H1 (cell line): ENCODE data around the gene MYO1F. TPM values are rescaled to one million over a fixed set of nuclear protein-coding genes. Genes with fewer than 3 reads are reported as not detected.

Source experiments
- CTCF ChIA-PET: fragments of 300-600 bp; sonication (Branson Sonifier 250); formaldehyde crosslinking; loops from one replicate; lab custom pipeline; 2021; ENCODE audit not compliant: partially characterized antibody; lab: Charles Lee
- POLR2A ChIA-PET: fragments of 300-600 bp; sonication (Branson Sonifier 250); formaldehyde crosslinking; loops from one replicate; lab custom pipeline; 2021; ENCODE audit warnings: inconsistent platforms; ENCODE audit not compliant: partially characterized antibody; lab: Charles Lee
- DNase-seq, 2 experiments: peaks; one replicate each; pipeline versions ENCODE4 v3.0.0 to v3.0.0-alpha.2; 2010 to 2022; ENCODE audit warnings: low spot score in 2 of 2, low read depth in 1 of 2, mixed read lengths in 1 of 2
- FAIRE-seq: peaks from 2 replicates; lab custom pipeline; 2011; peaks lifted over from hg19 to GRCh38; lab: Jason Lieb, UNC
- H2AFZ ChIP-seq: 2 replicates; pipeline ENCODE4 v1.8.1; 2012; ENCODE audit warnings: low read length, inconsistent platforms
- H2AK5ac ChIP-seq: 2 replicates; pipeline ENCODE4 v1.6.1; 2013; ENCODE audit warnings: low read depth, low read length
- H2BK120ac ChIP-seq: replicated peaks from 2 replicates; pipeline ENCODE3; 2013; ENCODE audit warnings: low read depth, low read length, inconsistent platforms
- H2BK12ac ChIP-seq: 2 replicates; pipeline ENCODE4 v1.6.1; 2013; ENCODE audit warnings: low read depth, low read length
- H2BK15ac ChIP-seq: 2 replicates; pipeline ENCODE4 v1.6.1; 2013; ENCODE audit warnings: low read length
- H2BK20ac ChIP-seq: 2 replicates; pipeline ENCODE4 v1.6.1; 2013; ENCODE audit warnings: low read length
- H2BK5ac ChIP-seq: 2 replicates; pipeline ENCODE4 v1.6.1; 2013; ENCODE audit warnings: low read depth, low read length
- H3K14ac ChIP-seq: 2 replicates; pipeline ENCODE4 v1.6.1; 2013; ENCODE audit warnings: inconsistent platforms; ENCODE audit not compliant: insufficient read length
- H3K18ac ChIP-seq: 2 replicates; pipeline ENCODE4 v1.6.1; 2013; ENCODE audit warnings: low read length; ENCODE audit errors: extremely low read depth
- H3K23ac ChIP-seq: 2 replicates; pipeline ENCODE4 v1.6.1; 2013; ENCODE audit warnings: inconsistent platforms; ENCODE audit not compliant: insufficient read length
- H3K23me2 ChIP-seq: 2 replicates; pipeline ENCODE4 v1.6.1; 2013; ENCODE audit warnings: low read depth, low read length
- H3K27ac ChIP-seq: 2 replicates; pipeline ENCODE4 v1.6.1; 2011; ENCODE audit warnings: low read depth, low read length, inconsistent platforms
- H3K27me3 ChIP-seq, 4 experiments: replicated peaks in 1 of 4; 1 replicate in 1 of 4; 2 replicates in 3 of 4; pipeline versions ENCODE4 v1.6.1 to v1.8.1; 2011 to 2013; ENCODE audit warnings: low read length in 3 of 4, mild to moderate bottlenecking in 3 of 4, inconsistent platforms in 2 of 4, mixed read lengths in 2 of 4, moderate library complexity in 1 of 4; ENCODE audit not compliant: control insufficient read depth in 3 of 4, insufficient read depth in 3 of 4; ENCODE audit errors: extremely low read depth in 1 of 4
- H3K36me3 ChIP-seq, 4 experiments: 2 replicates each; pipeline versions ENCODE4 v1.6.1 to v1.8.1; 2011 to 2013; ENCODE audit warnings: mild to moderate bottlenecking in 4 of 4, low read length in 3 of 4, moderate library complexity in 2 of 4, control low read depth in 1 of 4, inconsistent platforms in 1 of 4; ENCODE audit not compliant: insufficient read depth in 4 of 4, control insufficient read depth in 2 of 4
- H3K4ac ChIP-seq: replicated peaks from 2 replicates; pipeline ENCODE3; 2013; ENCODE audit warnings: low read length, low read depth, mixed read lengths, inconsistent platforms; ENCODE audit not compliant: insufficient read length
- H3K4me1 ChIP-seq, 4 experiments: replicated peaks in 1 of 4; 1 replicate in 1 of 4; 2 replicates in 3 of 4; pipeline versions ENCODE4 v1.6.1 to v1.8.1; 2011 to 2013; ENCODE audit warnings: low read length in 3 of 4, inconsistent platforms in 2 of 4, mixed read lengths in 1 of 4; ENCODE audit not compliant: insufficient read depth in 4 of 4, control insufficient read depth in 3 of 4
- H3K4me2 ChIP-seq, 2 experiments: 2 replicates each; pipeline versions ENCODE4 v1.6.1 to v1.8.1; 2011 to 2013; ENCODE audit warnings: low read depth in 2 of 2, low read length in 2 of 2, control low read depth in 1 of 2, inconsistent platforms in 1 of 2, mild to moderate bottlenecking in 1 of 2; ENCODE audit not compliant: insufficient read depth in 1 of 2
- H3K4me3 ChIP-seq, 4 experiments: fragments of 200-600, 300-600 bp in 1 of 4; sonication (generic), shearing (Covaris generic), sonication (Bioruptor Twin) in 1 of 4; 2 replicates each; pipeline versions ENCODE4 v1.5.1 to v1.8.1; 2011 to 2016; ENCODE audit warnings: low read length in 4 of 4, low read depth in 3 of 4, control low read depth in 2 of 4, inconsistent platforms in 2 of 4, mild to moderate bottlenecking in 2 of 4, mixed read lengths in 1 of 4, moderate library complexity in 1 of 4; ENCODE audit not compliant: insufficient read depth in 2 of 4; ENCODE audit errors: extremely low read depth in 1 of 4
- H3K56ac ChIP-seq: replicated peaks from 2 replicates; pipeline ENCODE3; 2013; ENCODE audit warnings: low read depth, mild to moderate bottlenecking, mixed read lengths, low read length, inconsistent platforms; ENCODE audit not compliant: insufficient read length
- H3K79me1 ChIP-seq: 2 replicates; pipeline ENCODE4 v1.6.1; 2013; ENCODE audit warnings: low read depth, low read length, control low read depth
- H3K79me2 ChIP-seq, 2 experiments: 2 replicates each; pipeline versions ENCODE4 v1.6.1 to v1.8.1; 2012 to 2013; ENCODE audit warnings: low read length in 2 of 2, mild to moderate bottlenecking in 2 of 2, inconsistent platforms in 1 of 2; ENCODE audit not compliant: insufficient read depth in 2 of 2, control insufficient read depth in 1 of 2
- H3K9ac ChIP-seq, 4 experiments: replicated peaks in 1 of 4; 1 replicate in 1 of 4; 2 replicates in 3 of 4; pipeline versions ENCODE4 v1.6.1 to v1.8.1; 2011 to 2013; ENCODE audit warnings: low read depth in 3 of 4, low read length in 3 of 4, control low read depth in 2 of 4, mild to moderate bottlenecking in 2 of 4, moderate library complexity in 2 of 4, inconsistent platforms in 1 of 4; ENCODE audit errors: extremely low read depth in 1 of 4
- H3K9me3 ChIP-seq, 2 experiments: 2 replicates each; pipeline versions ENCODE4 v1.6.1 to v1.8.1; 2012 to 2013; ENCODE audit warnings: mild to moderate bottlenecking in 2 of 2, moderate library complexity in 2 of 2, control low read depth in 1 of 2, inconsistent platforms in 1 of 2, low read depth in 1 of 2, low read length in 1 of 2, mixed read lengths in 1 of 2; ENCODE audit not compliant: insufficient read depth in 2 of 2
- H4K20me1 ChIP-seq, 2 experiments: replicated peaks in 1 of 2; 2 replicates each; pipeline versions ENCODE3 to v1.8.1; 2011 to 2013; ENCODE audit warnings: inconsistent platforms in 2 of 2, low read length in 2 of 2, mild to moderate bottlenecking in 1 of 2; ENCODE audit not compliant: insufficient read depth in 2 of 2, control insufficient read depth in 1 of 2
- H4K5ac ChIP-seq: 2 replicates; pipeline ENCODE4 v1.6.1; 2013; ENCODE audit warnings: low read length, low read depth, mixed read lengths, inconsistent platforms; ENCODE audit not compliant: insufficient read length
- H4K8ac ChIP-seq: 2 replicates; pipeline ENCODE4 v1.8.0; 2013; ENCODE audit warnings: mild to moderate bottlenecking, moderate library complexity, low read length, inconsistent platforms; ENCODE audit not compliant: insufficient read depth; ENCODE audit errors: extremely low read depth
- H4K91ac ChIP-seq: replicated peaks from 2 replicates; pipeline ENCODE3; 2013; ENCODE audit warnings: low read length, mixed read lengths, inconsistent platforms; ENCODE audit not compliant: insufficient read length
- CBX8 ChIP-seq: fragments of 300-800, 300-1000 bp; sonication (generic); IDR thresholded peaks from 2 replicates; pipeline ENCODE4 v1.7.1; 2016; ENCODE audit warnings: low read depth, low read length, borderline replicate concordance
- HDAC6 ChIP-seq: IDR thresholded peaks from one replicate; pipeline ENCODE4 v1.7.1; 2012; ENCODE audit warnings: low read depth, mild to moderate bottlenecking, inconsistent platforms, low read length, moderate library complexity
- WGBS, 2 experiments: shearing (Covaris generic) in 1 of 2; methylation state at CpG; one replicate each; pipeline versions ENCODE4 v1.1.6 to v1.1.7; 2013 to 2015; ENCODE audit warnings: low lambda C conversion rate in 2 of 2, mixed read lengths in 2 of 2, inconsistent platforms in 1 of 2, low coverage in 1 of 2, missing lambda C conversion rate in 1 of 2; ENCODE audit not compliant: insufficient replicate concordance in 2 of 2, insufficient coverage in 1 of 2, insufficient read length in 1 of 2; ENCODE audit errors: extremely low coverage in 1 of 2, missing lambda C conversion rate in 1 of 2; 5-methylcytosine and 5-hydroxymethylcytosine counted together
- polyA plus RNA-seq, 7 experiments: library from polyadenylated mRNA; depleted of rRNA in 3 of 7; stranded (reverse) in 5 of 7; unstranded in 2 of 7; fragments of >200 nt in 5 of 7; fragments of 200-250 nt in 2 of 7; gene quantifications; 1 replicate in 5 of 7; 2 replicates in 1 of 7; 4 replicates in 1 of 7; pipeline versions ENCODE4 v1.2.1 to v1.2.3, GENCODE V29; 2011 to 2013; ENCODE audit warnings: missing spikeins in 2 of 7, mixed read lengths in 2 of 7
- total RNA-seq: library from RNA; stranded (reverse); fragmentation: NEBNext Ultra II Directional; extraction: Animal tissue kit (Norgen Biotek cat#: 25700); gene quantifications from 2 replicates; pipeline ENCODE4 v1.2.1, GENCODE V29; 2021

The MYO1F gene
- total and polyA plus RNA-seq, 2 of the 8 experiments (the other 6 are each of a cell fraction or from before 2014, with no cell fraction given): 1.4 to 4.6 TPM

GRCh38 chr19:8531470-8531869 lies 45.8 kb downstream of the MYO1F start:
- Histone ChIP-seq H2BK15ac (no peak overlapping the region), H3K18ac (no peak overlapping the region), H4K8ac (no peak overlapping the region), H2BK120ac (no peak overlapping the region), H3K4me1 (peaks cover 0 to 11% (median 2%) of the 10 kb centered on the region in 4 experiments; a peak in 3 of 7 replicates), H3K4ac (no peak overlapping the region), H3K23me2 (peaks cover 6% of the 10 kb centered on the region), H3K56ac (no peak overlapping the region), H2BK12ac (no peak overlapping the region), H3K9me3 (no peaks in the 10 kb centered on the region), H3K14ac (no peak overlapping the region), H4K20me1 (peaks cover 6 to 20% of the 10 kb centered on the region in 2 experiments), H3K79me2 (no peaks in the 10 kb centered on the region), H3K4me3 (no peak overlapping the region), H2AK5ac (no peak overlapping the region), H2BK20ac (no peak overlapping the region), H3K79me1 (peaks cover 10% of the 10 kb centered on the region), H3K23ac (no peak overlapping the region)
- CTCF ChIA-PET: interaction anchor here (0.6 to 2.4 kb wide), 4 partner anchors 47 to 150 kb away, joined by 3 to 11 read pairs (median 4); partner anchors contain the start of gene MYO1F
- WGBS, 2 experiments: 80% methylated on average over 7 of the region's 7 CpGs; no CpG with 5 or more reads in 1 of the 2 experiments
- no peak for DNase-seq
- FAIRE-seq: no peak
- TF ChIP-seq HDAC6 (no peak), CBX8 (no peak)
- TF ChIP-seq, all 59 proteins: peak for 0
- Histone ChIP-seq H3K27ac (no peak overlapping the region), H4K5ac (no peak overlapping the region), H2BK5ac (no peak overlapping the region), H3K4me2 (no peak overlapping the region), H3K36me3 (no peaks in the 10 kb centered on the region), H3K27me3 (no peaks in the 10 kb centered on the region), H4K91ac (no peak overlapping the region), H2AFZ (no peak overlapping the region), H3K9ac (no peak overlapping the region)
- POLR2A ChIA-PET: interaction anchor here (0.6 to 1.9 kb wide), 9 partner anchors 18 to 525 kb away, joined by 3 to 6 read pairs (median 5); partner anchors contain the start of genes NDUFA7, NFILZ, RPS28 and ZNF414
